NCI-H2196 treated with DMSO at 0.1 percent for 48 hours (cell line): ENCODE results near the gene KCNN4.
"Not testable (repeated sequence)": the region's sequence is repeated elsewhere in the genome, so short reads cannot be mapped to it uniquely, and the experiment has no call there.

Source experiments
- DNase-seq: peaks from one replicate; lab custom pipeline; 2025; ENCODE audit not compliant: unreplicated experiment; lab: John Stamatoyannopoulos, UW

Gene KCNN4

GRCh38 chr19:43780706-43781525 lies at the start of gene KCNN4:
Gene KCNN4, minus strand, starts transcription at chr19:43780973. Its CDS starts 112 bp downstream, at chr19:43780861.
- DNase-seq: no peak

DNA sequence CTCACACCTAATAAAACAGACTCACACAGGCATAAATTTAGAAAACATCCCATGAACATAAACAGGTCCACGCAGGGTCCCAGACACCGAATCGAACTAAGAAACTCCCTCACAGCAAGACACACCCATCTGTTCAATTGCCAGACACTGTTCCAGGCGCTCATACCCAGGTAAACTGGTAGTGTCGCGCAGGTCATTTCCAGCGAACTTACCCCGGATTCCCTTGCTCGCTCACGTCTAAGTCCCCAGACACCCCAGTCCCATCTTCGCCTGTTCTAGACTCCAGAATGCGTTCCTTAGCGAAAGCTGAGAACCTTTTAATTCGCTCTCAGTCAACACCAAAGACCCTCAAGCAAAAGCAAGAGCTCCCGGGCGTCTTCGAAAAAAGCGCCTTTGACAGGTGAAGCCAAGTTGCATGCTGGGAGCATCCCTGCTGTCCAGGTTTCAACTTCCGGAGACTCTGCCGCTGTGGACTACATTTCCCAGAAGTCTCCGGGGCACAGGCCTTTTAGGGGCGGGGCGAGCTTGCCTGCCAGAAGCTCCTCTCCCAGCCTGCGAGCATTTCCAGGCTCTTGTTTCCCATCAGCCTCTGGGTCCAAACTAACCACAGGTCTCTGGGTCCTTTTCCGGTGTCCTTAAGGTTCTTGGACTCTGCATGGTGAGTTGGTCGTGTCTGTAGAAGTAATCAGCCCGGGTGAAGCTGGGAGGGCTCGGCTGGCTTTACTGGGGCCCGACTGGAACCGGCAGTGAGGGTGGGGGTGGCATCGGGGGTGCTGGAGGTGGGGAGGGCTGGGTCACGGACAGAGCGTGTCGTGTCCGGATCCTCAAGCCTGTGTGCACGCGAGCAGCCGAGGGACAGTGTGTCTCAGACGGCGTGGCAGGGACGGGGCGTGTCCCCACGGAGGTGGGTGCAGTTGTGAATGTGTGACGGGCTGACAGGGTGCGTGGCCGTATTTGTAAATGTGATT lies 46.3 kb upstream of the KCNN4 start, which contains the start of gene ZNF283:
Gene ZNF283 (plus strand): TSS at position 535 of the 968 bp plus-strand sequence. CDS start 6,184 bp downstream, outside the sequence.
- DNase-seq: peak; percentile 89

- DNase-seq: not testable (repeated sequence)
These were observed 43.8 kb upstream of the KCNN4 start for GRCh38 chr19:43824572-43824971.

GRCh38 chr19:43823856-43824255 lies 43.1 kb upstream of the KCNN4 start:
- DNase-seq: not testable (repeated sequence)

GRCh38 chr19:43820884-43821215 lies 40.1 kb upstream of the KCNN4 start:
- DNase-seq: no peak

- DNase-seq: no peak
These were observed 39.5 kb upstream of the KCNN4 start for GRCh38 chr19:43820098-43820883.

- DNase-seq: no peak
These were observed 37.7 kb upstream of the KCNN4 start for GRCh38 chr19:43818500-43818899.

- not testable (repeated sequence) for DNase-seq
These were observed 36.7 kb upstream of the KCNN4 start for GRCh38 chr19:43817454-43817853.

GRCh38 chr19:43814663-43815352 lies 34.0 kb upstream of the KCNN4 start:
- no peak for DNase-seq

DNA sequence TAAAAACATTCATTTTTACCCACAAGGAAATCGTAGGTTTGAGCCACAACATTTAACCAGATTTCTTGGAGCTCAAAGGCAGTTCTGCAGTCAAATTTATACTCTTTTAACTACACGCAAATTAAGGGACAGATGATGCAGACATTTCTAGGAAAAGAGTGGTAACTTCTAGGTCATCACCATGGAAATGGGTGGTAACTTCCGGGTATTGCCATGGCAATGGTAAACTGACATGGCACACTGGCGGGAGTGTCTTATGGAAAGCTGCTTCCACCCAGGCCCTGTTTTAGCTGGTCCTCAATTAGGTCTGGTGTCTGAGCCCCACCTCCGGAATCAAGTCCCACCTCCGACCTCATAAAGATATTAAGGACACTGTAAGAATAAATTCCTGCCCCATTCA lies 31.9 kb upstream of the KCNN4 start:
- DNase-seq: no peak

DNA sequence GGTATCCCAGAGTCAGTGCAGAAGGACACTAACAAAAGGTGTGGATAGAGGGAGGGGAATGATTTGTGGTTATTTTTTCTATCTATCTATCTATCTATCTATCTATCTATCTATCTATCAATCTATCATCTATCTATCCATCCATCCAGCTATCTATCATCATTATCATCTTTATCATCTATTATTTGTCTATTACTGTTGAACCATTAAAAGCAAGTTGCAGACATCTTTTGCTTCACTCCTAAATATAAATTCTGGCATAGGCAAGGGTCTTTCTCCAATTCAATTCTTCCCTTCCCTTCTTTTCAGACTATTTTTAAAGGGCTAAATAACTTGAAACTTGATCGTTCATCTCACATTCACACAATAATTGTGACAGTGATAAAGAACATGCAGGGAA lies 31.5 kb upstream of the KCNN4 start:
- no peak for DNase-seq

DNA sequence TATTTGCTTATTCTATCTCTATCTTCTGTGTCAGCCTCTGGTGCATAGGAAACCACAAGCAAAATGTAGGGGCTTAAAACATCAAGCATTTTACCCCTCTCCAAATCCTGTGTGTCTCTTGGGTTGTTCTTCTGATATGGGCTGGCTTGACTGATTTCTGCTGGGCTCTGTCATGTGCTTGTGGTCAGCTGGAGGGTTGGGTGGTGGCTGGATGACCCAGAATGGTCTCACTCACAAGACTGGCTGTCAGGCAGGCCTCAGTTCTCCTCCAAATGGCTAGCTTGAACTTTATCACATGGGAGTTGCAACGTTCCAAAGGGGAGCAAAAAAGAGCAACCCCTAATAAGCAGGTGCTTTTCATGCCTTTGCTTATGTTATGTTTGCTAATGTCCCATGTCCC lies 31.1 kb upstream of the KCNN4 start:
- no peak for DNase-seq

GRCh38 chr19:43809762-43810696 lies 29.3 kb upstream of the KCNN4 start:
- DNase-seq: peak; percentile 39

- DNase-seq: no peak
These were observed 26.9 kb upstream of the KCNN4 start for GRCh38 chr19:43807651-43808050.

- no peak for DNase-seq
These were observed 26.1 kb upstream of the KCNN4 start for GRCh38 chr19:43806848-43807247.

- DNase-seq: not testable (repeated sequence)
These were observed 25.6 kb upstream of the KCNN4 start for GRCh38 chr19:43806401-43806800.

GRCh38 chr19:43804432-43804831 lies 23.7 kb upstream of the KCNN4 start:
- DNase-seq: no peak

DNA sequence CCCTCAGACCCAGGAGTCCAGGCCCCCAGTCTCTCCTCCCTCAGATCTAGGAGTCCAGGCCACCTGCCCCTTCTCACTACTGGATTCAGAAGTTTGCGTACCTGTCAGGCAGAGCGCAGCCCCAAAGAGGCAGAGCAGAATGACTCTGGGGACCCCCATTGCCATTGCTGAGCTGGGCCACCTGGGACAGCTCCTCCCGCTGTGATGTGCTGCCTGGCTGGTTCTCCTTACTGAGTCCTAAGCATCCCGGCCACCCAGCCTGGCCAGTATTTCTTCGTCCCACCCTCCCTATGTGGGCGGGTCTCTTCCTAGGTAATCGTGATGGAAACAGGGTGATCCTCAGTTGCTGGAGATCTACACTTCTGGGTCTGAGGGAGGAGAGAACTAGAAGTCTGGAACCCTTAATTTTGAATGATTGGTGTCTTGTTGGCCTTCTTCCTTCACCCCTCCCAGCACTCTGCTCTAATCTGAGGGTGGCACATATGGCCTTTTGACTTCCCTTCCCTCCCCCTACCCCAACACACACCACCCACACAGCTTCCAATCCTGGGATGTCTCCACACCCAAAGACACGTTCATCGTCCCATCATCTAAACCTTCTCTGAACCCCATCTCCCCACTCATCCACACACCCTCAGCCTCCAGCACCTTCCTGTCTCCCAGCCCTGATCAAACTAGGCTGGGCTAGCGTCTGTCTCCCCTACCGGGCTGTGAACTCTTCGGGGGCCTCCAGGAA lies 21.6 kb upstream of the KCNN4 start, which contains the start of gene LYPD5:
Gene LYPD5 (minus strand): TSS at position 232 of the 736 bp plus-strand sequence. CDS start 67 bp downstream, at position 165.
- no peak for DNase-seq
